H1 (cell line): Measurements from ENCODE around the gene KRT3. TPM values are rescaled to one million over a fixed set of nuclear protein-coding genes. Genes with fewer than 3 reads are reported as not detected.

ENCODE experiments used
- CTCF ChIA-PET: fragments of 300-600 bp; sonication (Branson Sonifier 250); formaldehyde crosslinking; loops from one replicate; lab custom pipeline; 2021; ENCODE audit not compliant: partially characterized antibody; lab: Charles Lee
- POLR2A ChIA-PET: fragments of 300-600 bp; sonication (Branson Sonifier 250); formaldehyde crosslinking; loops from one replicate; lab custom pipeline; 2021; ENCODE audit warnings: inconsistent platforms; ENCODE audit not compliant: partially characterized antibody; lab: Charles Lee
- DNase-seq, 2 experiments: peaks; one replicate each; pipeline versions ENCODE4 v3.0.0 to v3.0.0-alpha.2; 2010 to 2022; ENCODE audit warnings: low spot score in 2 of 2, low read depth in 1 of 2, mixed read lengths in 1 of 2
- FAIRE-seq: peaks from 2 replicates; lab custom pipeline; 2011; peaks lifted over from hg19 to GRCh38; lab: Jason Lieb, UNC
- H2AFZ ChIP-seq: 2 replicates; pipeline ENCODE4 v1.8.1; 2012; ENCODE audit warnings: low read length, inconsistent platforms
- H2AK5ac ChIP-seq: 2 replicates; pipeline ENCODE4 v1.6.1; 2013; ENCODE audit warnings: low read depth, low read length
- H2BK120ac ChIP-seq: replicated peaks from 2 replicates; pipeline ENCODE3; 2013; ENCODE audit warnings: low read depth, low read length, inconsistent platforms
- H2BK12ac ChIP-seq: 2 replicates; pipeline ENCODE4 v1.6.1; 2013; ENCODE audit warnings: low read depth, low read length
- H2BK15ac ChIP-seq: 2 replicates; pipeline ENCODE4 v1.6.1; 2013; ENCODE audit warnings: low read length
- H2BK20ac ChIP-seq: 2 replicates; pipeline ENCODE4 v1.6.1; 2013; ENCODE audit warnings: low read length
- H2BK5ac ChIP-seq: 2 replicates; pipeline ENCODE4 v1.6.1; 2013; ENCODE audit warnings: low read depth, low read length
- H3K14ac ChIP-seq: 2 replicates; pipeline ENCODE4 v1.6.1; 2013; ENCODE audit warnings: inconsistent platforms; ENCODE audit not compliant: insufficient read length
- H3K18ac ChIP-seq: 2 replicates; pipeline ENCODE4 v1.6.1; 2013; ENCODE audit warnings: low read length; ENCODE audit errors: extremely low read depth
- H3K23ac ChIP-seq: 2 replicates; pipeline ENCODE4 v1.6.1; 2013; ENCODE audit warnings: inconsistent platforms; ENCODE audit not compliant: insufficient read length
- H3K23me2 ChIP-seq: 2 replicates; pipeline ENCODE4 v1.6.1; 2013; ENCODE audit warnings: low read depth, low read length
- H3K27ac ChIP-seq: 2 replicates; pipeline ENCODE4 v1.6.1; 2011; ENCODE audit warnings: low read depth, low read length, inconsistent platforms
- H3K27me3 ChIP-seq, 4 experiments: replicated peaks in 1 of 4; 1 replicate in 1 of 4; 2 replicates in 3 of 4; pipeline versions ENCODE4 v1.6.1 to v1.8.1; 2011 to 2013; ENCODE audit warnings: low read length in 3 of 4, mild to moderate bottlenecking in 3 of 4, inconsistent platforms in 2 of 4, mixed read lengths in 2 of 4, moderate library complexity in 1 of 4; ENCODE audit not compliant: control insufficient read depth in 3 of 4, insufficient read depth in 3 of 4; ENCODE audit errors: extremely low read depth in 1 of 4
- H3K36me3 ChIP-seq, 4 experiments: 2 replicates each; pipeline versions ENCODE4 v1.6.1 to v1.8.1; 2011 to 2013; ENCODE audit warnings: mild to moderate bottlenecking in 4 of 4, low read length in 3 of 4, moderate library complexity in 2 of 4, control low read depth in 1 of 4, inconsistent platforms in 1 of 4; ENCODE audit not compliant: insufficient read depth in 4 of 4, control insufficient read depth in 2 of 4
- H3K4ac ChIP-seq: replicated peaks from 2 replicates; pipeline ENCODE3; 2013; ENCODE audit warnings: low read length, low read depth, mixed read lengths, inconsistent platforms; ENCODE audit not compliant: insufficient read length
- H3K4me1 ChIP-seq, 4 experiments: replicated peaks in 1 of 4; 1 replicate in 1 of 4; 2 replicates in 3 of 4; pipeline versions ENCODE4 v1.6.1 to v1.8.1; 2011 to 2013; ENCODE audit warnings: low read length in 3 of 4, inconsistent platforms in 2 of 4, mixed read lengths in 1 of 4; ENCODE audit not compliant: insufficient read depth in 4 of 4, control insufficient read depth in 3 of 4
- H3K4me2 ChIP-seq, 2 experiments: 2 replicates each; pipeline versions ENCODE4 v1.6.1 to v1.8.1; 2011 to 2013; ENCODE audit warnings: low read depth in 2 of 2, low read length in 2 of 2, control low read depth in 1 of 2, inconsistent platforms in 1 of 2, mild to moderate bottlenecking in 1 of 2; ENCODE audit not compliant: insufficient read depth in 1 of 2
- H3K4me3 ChIP-seq, 4 experiments: fragments of 200-600, 300-600 bp in 1 of 4; sonication (generic), shearing (Covaris generic), sonication (Bioruptor Twin) in 1 of 4; 2 replicates each; pipeline versions ENCODE4 v1.5.1 to v1.8.1; 2011 to 2016; ENCODE audit warnings: low read length in 4 of 4, low read depth in 3 of 4, control low read depth in 2 of 4, inconsistent platforms in 2 of 4, mild to moderate bottlenecking in 2 of 4, mixed read lengths in 1 of 4, moderate library complexity in 1 of 4; ENCODE audit not compliant: insufficient read depth in 2 of 4; ENCODE audit errors: extremely low read depth in 1 of 4
- H3K56ac ChIP-seq: replicated peaks from 2 replicates; pipeline ENCODE3; 2013; ENCODE audit warnings: low read depth, mild to moderate bottlenecking, mixed read lengths, low read length, inconsistent platforms; ENCODE audit not compliant: insufficient read length
- H3K79me1 ChIP-seq: 2 replicates; pipeline ENCODE4 v1.6.1; 2013; ENCODE audit warnings: low read depth, low read length, control low read depth
- H3K79me2 ChIP-seq, 2 experiments: 2 replicates each; pipeline versions ENCODE4 v1.6.1 to v1.8.1; 2012 to 2013; ENCODE audit warnings: low read length in 2 of 2, mild to moderate bottlenecking in 2 of 2, inconsistent platforms in 1 of 2; ENCODE audit not compliant: insufficient read depth in 2 of 2, control insufficient read depth in 1 of 2
- H3K9ac ChIP-seq, 4 experiments: replicated peaks in 1 of 4; 1 replicate in 1 of 4; 2 replicates in 3 of 4; pipeline versions ENCODE4 v1.6.1 to v1.8.1; 2011 to 2013; ENCODE audit warnings: low read depth in 3 of 4, low read length in 3 of 4, control low read depth in 2 of 4, mild to moderate bottlenecking in 2 of 4, moderate library complexity in 2 of 4, inconsistent platforms in 1 of 4; ENCODE audit errors: extremely low read depth in 1 of 4
- H3K9me3 ChIP-seq, 2 experiments: 2 replicates each; pipeline versions ENCODE4 v1.6.1 to v1.8.1; 2012 to 2013; ENCODE audit warnings: mild to moderate bottlenecking in 2 of 2, moderate library complexity in 2 of 2, control low read depth in 1 of 2, inconsistent platforms in 1 of 2, low read depth in 1 of 2, low read length in 1 of 2, mixed read lengths in 1 of 2; ENCODE audit not compliant: insufficient read depth in 2 of 2
- H4K20me1 ChIP-seq, 2 experiments: replicated peaks in 1 of 2; 2 replicates each; pipeline versions ENCODE3 to v1.8.1; 2011 to 2013; ENCODE audit warnings: inconsistent platforms in 2 of 2, low read length in 2 of 2, mild to moderate bottlenecking in 1 of 2; ENCODE audit not compliant: insufficient read depth in 2 of 2, control insufficient read depth in 1 of 2
- H4K5ac ChIP-seq: 2 replicates; pipeline ENCODE4 v1.6.1; 2013; ENCODE audit warnings: low read length, low read depth, mixed read lengths, inconsistent platforms; ENCODE audit not compliant: insufficient read length
- H4K8ac ChIP-seq: 2 replicates; pipeline ENCODE4 v1.8.0; 2013; ENCODE audit warnings: mild to moderate bottlenecking, moderate library complexity, low read length, inconsistent platforms; ENCODE audit not compliant: insufficient read depth; ENCODE audit errors: extremely low read depth
- H4K91ac ChIP-seq: replicated peaks from 2 replicates; pipeline ENCODE3; 2013; ENCODE audit warnings: low read length, mixed read lengths, inconsistent platforms; ENCODE audit not compliant: insufficient read length
- WGBS, 2 experiments: shearing (Covaris generic) in 1 of 2; methylation state at CpG; one replicate each; pipeline versions ENCODE4 v1.1.6 to v1.1.7; 2013 to 2015; ENCODE audit warnings: low lambda C conversion rate in 2 of 2, mixed read lengths in 2 of 2, inconsistent platforms in 1 of 2, low coverage in 1 of 2, missing lambda C conversion rate in 1 of 2; ENCODE audit not compliant: insufficient replicate concordance in 2 of 2, insufficient coverage in 1 of 2, insufficient read length in 1 of 2; ENCODE audit errors: extremely low coverage in 1 of 2, missing lambda C conversion rate in 1 of 2; 5-methylcytosine and 5-hydroxymethylcytosine counted together
- polyA plus RNA-seq, 7 experiments: library from polyadenylated mRNA; depleted of rRNA in 3 of 7; stranded (reverse) in 5 of 7; unstranded in 2 of 7; fragments of >200 nt in 5 of 7; fragments of 200-250 nt in 2 of 7; gene quantifications; 1 replicate in 5 of 7; 2 replicates in 1 of 7; 4 replicates in 1 of 7; pipeline versions ENCODE4 v1.2.1 to v1.2.3, GENCODE V29; 2011 to 2013; ENCODE audit warnings: missing spikeins in 2 of 7, mixed read lengths in 2 of 7
- total RNA-seq: library from RNA; stranded (reverse); fragmentation: NEBNext Ultra II Directional; extraction: Animal tissue kit (Norgen Biotek cat#: 25700); gene quantifications from 2 replicates; pipeline ENCODE4 v1.2.1, GENCODE V29; 2021

The KRT3 gene
- total and polyA plus RNA-seq, 2 of the 8 experiments (the other 6 are each of a cell fraction or from before 2014, with no cell fraction given): not detected

DNA sequence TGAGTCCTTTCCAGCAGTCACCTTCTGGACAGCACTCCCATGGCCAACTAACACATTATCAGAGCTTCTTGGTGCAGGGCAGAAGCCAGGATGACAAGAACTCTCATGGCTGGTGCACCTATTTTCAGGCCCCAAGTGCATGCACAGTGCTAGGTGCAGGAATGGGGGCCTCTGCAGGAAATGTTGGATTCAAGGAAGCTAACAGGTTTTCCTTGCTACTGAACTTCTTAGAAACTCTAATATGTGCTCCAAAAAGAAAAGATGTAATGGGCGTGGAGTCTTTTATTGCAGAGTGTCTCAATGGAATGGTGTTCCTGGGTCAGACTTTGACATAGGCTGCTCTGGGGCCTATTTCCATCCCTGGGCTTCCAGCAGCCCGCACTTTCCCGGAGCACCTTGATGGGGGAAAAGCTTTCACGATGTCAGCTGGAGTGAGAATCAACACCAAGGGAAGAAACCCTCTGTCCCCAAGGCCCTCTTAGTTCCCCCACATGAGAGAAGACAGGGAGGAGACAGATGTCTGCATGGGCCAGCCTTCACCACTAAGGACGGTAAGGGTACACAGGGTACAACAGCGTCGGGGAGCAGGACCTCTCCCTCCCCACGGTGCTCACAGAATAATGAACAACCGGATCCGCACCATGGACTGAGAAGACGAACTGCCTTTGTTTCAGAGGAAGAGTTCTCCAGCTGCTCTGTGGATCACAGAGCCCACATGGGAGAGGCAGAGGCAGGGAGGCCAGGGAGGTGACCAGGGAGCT lies 6.9 kb downstream of the KRT3 start:
- no peak overlapping the region for H3K4me3 ChIP-seq
- H3K23ac ChIP-seq: no peak overlapping the region
- ChIA-PET POLR2A (interaction anchor here (0.5 to 1.1 kb wide), 2 partner anchors 13 to 261 kb away, joined by 3 read pairs; partner anchors contain the start of gene TNS2), CTCF (interaction anchor here (1.0 to 3.7 kb wide), 10 partner anchors 9 to 192 kb away, joined by 3 to 20 read pairs (median 4); partner anchors contain the start of gene KRT76)
- no peak overlapping the region for H3K4ac ChIP-seq
- H2BK120ac ChIP-seq: no peak overlapping the region
- DNase-seq (no peak), FAIRE-seq (no peak)
- no peak overlapping the region for H4K91ac ChIP-seq
- no peaks in the 10 kb centered on the region for H4K20me1 ChIP-seq
- H4K5ac ChIP-seq: no peak overlapping the region
- WGBS, 2 experiments: 84% methylated on average over 11 of the region's 11 CpGs; no CpG with 5 or more reads in 1 of the 2 experiments
- no peak overlapping the region for H3K27ac ChIP-seq
- H3K4me1 ChIP-seq: no peaks in the 10 kb centered on the region
- H3K36me3 ChIP-seq: no peaks in the 10 kb centered on the region
- no peak overlapping the region for H3K14ac ChIP-seq
- no peaks in the 10 kb centered on the region for H3K79me2 ChIP-seq
- no peak overlapping the region for H3K4me2 ChIP-seq
- H2BK15ac ChIP-seq: no peak overlapping the region
- H3K9me3 ChIP-seq: no peaks in the 10 kb centered on the region
- H2AK5ac ChIP-seq: no peak overlapping the region
- peak overlapping the region in 1 of 4 experiments; percentile 22; a peak in 2 of 7 replicates for H3K9ac ChIP-seq
- H4K8ac ChIP-seq: no peak overlapping the region
- no peak overlapping the region for H3K18ac ChIP-seq
- H2BK5ac ChIP-seq: no peak overlapping the region
- no peak overlapping the region for H2AFZ ChIP-seq
- no peaks in the 10 kb centered on the region for H3K27me3 ChIP-seq
- no peak overlapping the region for H3K56ac ChIP-seq
- H3K79me1 ChIP-seq: no peaks in the 10 kb centered on the region
- no peak overlapping the region for H2BK12ac ChIP-seq
- no peaks in the 10 kb centered on the region for H3K23me2 ChIP-seq
- no peak overlapping the region for H2BK20ac ChIP-seq
